GM18505 (cell line): ENCODE measurements around the gene KLHL3.

Experiments used
- ATAC-seq: cut with Tn5 transposase; IDR thresholded peaks from one replicate; pipeline ENCODE4 v1.9.1; 2021; ENCODE audit not compliant: unreplicated experiment
- POLR2A ChIP-seq: IDR thresholded peaks from 4 replicates; pipeline ENCODE4 v1.6.1; 2011; ENCODE audit warnings: borderline replicate concordance; ENCODE audit not compliant: insufficient read depth, insufficient read length; ENCODE audit errors: extremely low read depth

Gene KLHL3

GRCh38 chr5:137688210-137688840 is 47.6 kb downstream of the KLHL3 start:
- no peak for ATAC-seq
- no peak for TF ChIP-seq POLR2A

- no peak for TF ChIP-seq POLR2A
- ATAC-seq = no peak
Measured at GRCh38 chr5:137684761-137685160, 51.1 kb downstream of the KLHL3 start.

GRCh38 chr5:137681191-137681590 is 54.7 kb downstream of the KLHL3 start:
- TF ChIP-seq POLR2A = no peak

GRCh38 chr5:137679910-137680309 is 56.0 kb downstream of the KLHL3 start:
- no peak for TF ChIP-seq POLR2A
- ATAC-seq = no peak

More at GRCh38 chr5:137681191-137681590, 54.7 kb downstream of the KLHL3 start:
- ATAC-seq = no peak

- no peak for ATAC-seq
- no peak for TF ChIP-seq POLR2A
Measured at GRCh38 chr5:137679195-137679594, 56.7 kb downstream of the KLHL3 start.

GRCh38 chr5:137672881-137673280 is 63.0 kb downstream of the KLHL3 start:
- TF ChIP-seq POLR2A = no peak
- no peak for ATAC-seq

- no peak for TF ChIP-seq POLR2A
- ATAC-seq = no peak
Measured at GRCh38 chr5:137672001-137672400, 63.9 kb downstream of the KLHL3 start.

- no peak for ATAC-seq
- no peak for TF ChIP-seq POLR2A
Measured at GRCh38 chr5:137669811-137670210, 66.1 kb downstream of the KLHL3 start.

GRCh38 chr5:137668637-137669036 is 67.3 kb downstream of the KLHL3 start:
- ATAC-seq = no peak
- TF ChIP-seq POLR2A = no peak

GRCh38 chr5:137667341-137667740 is 68.5 kb downstream of the KLHL3 start:
- no peak for ATAC-seq
- TF ChIP-seq POLR2A = no peak

- TF ChIP-seq POLR2A = no peak
- no peak for ATAC-seq
Measured at GRCh38 chr5:137666901-137667300, 69.0 kb downstream of the KLHL3 start.

GRCh38 chr5:137666461-137666850 is 69.4 kb downstream of the KLHL3 start:
- TF ChIP-seq POLR2A = no peak
- ATAC-seq = peak; percentile 36

GRCh38 chr5:137665678-137666460 is 70.0 kb downstream of the KLHL3 start:
- no peak for TF ChIP-seq POLR2A
- ATAC-seq = peak; percentile 98

GRCh38 chr5:137660349-137660817 is 75.5 kb downstream of the KLHL3 start:
- no peak for TF ChIP-seq POLR2A
- peak; percentile 86 for ATAC-seq
